Nephron progenitor cell (in vitro differentiated cells): Measurements from ENCODE around the gene COL25A1.
"Not testable (repeated sequence)": the region's sequence is repeated elsewhere in the genome, so short reads cannot be mapped to it uniquely, and the experiment has no call there.

Source experiments
- DNase-seq: peaks from one replicate; pipeline ENCODE4 v3.0.0; 2021
- H3K27ac Mint-ChIP-seq: 2 replicates; pipeline ENCODE4 v1.8.0; 2021; ENCODE audit warnings: mild to moderate bottlenecking, moderate library complexity, mixed read lengths
- H3K27me3 Mint-ChIP-seq: 2 replicates; pipeline ENCODE4 v1.8.0; 2021; ENCODE audit warnings: mild to moderate bottlenecking, low read depth, mixed read lengths; ENCODE audit not compliant: poor library complexity
- H3K36me3 Mint-ChIP-seq: 2 replicates; pipeline ENCODE4 v1.8.0; 2021; ENCODE audit warnings: low read depth, mixed read lengths
- H3K4me1 Mint-ChIP-seq: 2 replicates; pipeline ENCODE4 v1.8.0; 2021; ENCODE audit warnings: mixed read lengths
- H3K4me3 Mint-ChIP-seq: 2 replicates; pipeline ENCODE4 v1.8.0; 2021; ENCODE audit warnings: mild to moderate bottlenecking, moderate library complexity, mixed read lengths
- H3K9me3 Mint-ChIP-seq: 2 replicates; pipeline ENCODE4 v1.8.0; 2021; ENCODE audit warnings: mild to moderate bottlenecking, moderate library complexity, mixed read lengths
- TF ChIP-seq, protein P1 (sequence below): fragments of 200-600 bp; sonication (generic); IDR thresholded peaks from 2 replicates; pipeline ENCODE4 v1.5.0; 2021; ENCODE audit warnings: antibody characterized with exemption

COL25A1 gene

DNA sequence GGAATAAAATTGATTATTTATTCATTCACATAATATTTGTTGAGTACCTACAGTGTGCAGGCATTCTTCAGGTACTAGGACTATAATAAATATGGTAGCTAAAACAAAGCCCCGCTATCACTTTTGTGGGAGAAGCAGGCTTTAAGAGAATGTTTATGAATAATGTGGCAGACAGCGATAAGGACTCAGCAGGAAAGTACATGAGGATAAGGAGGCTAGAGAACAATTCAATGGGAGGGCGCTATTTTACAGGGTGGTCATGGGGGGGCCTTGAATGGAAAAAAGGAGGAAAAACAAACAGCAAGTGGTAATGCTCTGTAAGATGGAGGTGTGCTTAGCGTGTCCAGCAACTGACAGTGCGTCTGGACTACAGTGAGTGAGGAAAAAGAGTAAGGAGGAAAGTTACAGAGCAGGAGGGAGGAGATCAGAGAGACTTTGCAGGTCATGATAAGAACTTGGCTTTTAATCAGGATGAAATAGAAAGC, 275.4 kb downstream of the COL25A1 start:
- TF ChIP-seq, protein P1, sequence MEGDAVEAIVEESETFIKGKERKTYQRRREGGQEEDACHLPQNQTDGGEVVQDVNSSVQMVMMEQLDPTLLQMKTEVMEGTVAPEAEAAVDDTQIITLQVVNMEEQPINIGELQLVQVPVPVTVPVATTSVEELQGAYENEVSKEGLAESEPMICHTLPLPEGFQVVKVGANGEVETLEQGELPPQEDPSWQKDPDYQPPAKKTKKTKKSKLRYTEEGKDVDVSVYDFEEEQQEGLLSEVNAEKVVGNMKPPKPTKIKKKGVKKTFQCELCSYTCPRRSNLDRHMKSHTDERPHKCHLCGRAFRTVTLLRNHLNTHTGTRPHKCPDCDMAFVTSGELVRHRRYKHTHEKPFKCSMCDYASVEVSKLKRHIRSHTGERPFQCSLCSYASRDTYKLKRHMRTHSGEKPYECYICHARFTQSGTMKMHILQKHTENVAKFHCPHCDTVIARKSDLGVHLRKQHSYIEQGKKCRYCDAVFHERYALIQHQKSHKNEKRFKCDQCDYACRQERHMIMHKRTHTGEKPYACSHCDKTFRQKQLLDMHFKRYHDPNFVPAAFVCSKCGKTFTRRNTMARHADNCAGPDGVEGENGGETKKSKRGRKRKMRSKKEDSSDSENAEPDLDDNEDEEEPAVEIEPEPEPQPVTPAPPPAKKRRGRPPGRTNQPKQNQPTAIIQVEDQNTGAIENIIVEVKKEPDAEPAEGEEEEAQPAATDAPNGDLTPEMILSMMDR, result no peak
- no peak overlapping the region for H3K27ac Mint-ChIP-seq
- H3K4me1 Mint-ChIP-seq, result peaks cover 5% of the 10 kb centered on the region
- H3K4me3 Mint-ChIP-seq, result no peak overlapping the region
- no peak for DNase-seq
- peaks cover 4% of the 10 kb centered on the region for H3K36me3 Mint-ChIP-seq
- H3K9me3 Mint-ChIP-seq, result peaks cover 6% of the 10 kb centered on the region
- H3K27me3 Mint-ChIP-seq, result peaks cover 9% of the 10 kb centered on the region

DNA sequence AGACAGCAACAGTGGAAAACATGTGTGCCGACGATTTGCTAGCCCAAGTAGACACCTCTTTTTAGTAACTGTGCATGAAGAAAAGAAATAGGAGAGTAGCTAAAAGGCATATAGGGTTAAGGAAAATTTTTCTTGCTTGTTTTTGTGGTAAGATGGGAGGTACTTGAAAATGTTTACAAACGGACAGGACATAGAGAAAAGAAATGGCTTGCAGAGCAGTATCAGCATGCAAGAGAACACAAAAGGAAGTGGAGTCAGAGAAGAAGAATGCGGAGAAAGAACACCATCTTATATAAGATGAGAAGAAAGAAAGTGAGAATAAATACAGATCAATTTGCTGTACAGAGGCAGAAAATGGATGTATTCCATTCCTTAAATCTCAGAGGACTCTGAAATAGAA, 275.9 kb downstream of the COL25A1 start:
- Mint-ChIP-seq H3K27me3 (peaks cover 9% of the 10 kb centered on the region), H3K9me3 (peaks cover 10% of the 10 kb centered on the region), H3K36me3 (peaks cover 7% of the 10 kb centered on the region), H3K27ac (no peak overlapping the region), H3K4me3 (no peak overlapping the region), H3K4me1 (peaks cover 2% of the 10 kb centered on the region)
- TF ChIP-seq, protein P1, result no peak
- DNase-seq, result no peak

DNA sequence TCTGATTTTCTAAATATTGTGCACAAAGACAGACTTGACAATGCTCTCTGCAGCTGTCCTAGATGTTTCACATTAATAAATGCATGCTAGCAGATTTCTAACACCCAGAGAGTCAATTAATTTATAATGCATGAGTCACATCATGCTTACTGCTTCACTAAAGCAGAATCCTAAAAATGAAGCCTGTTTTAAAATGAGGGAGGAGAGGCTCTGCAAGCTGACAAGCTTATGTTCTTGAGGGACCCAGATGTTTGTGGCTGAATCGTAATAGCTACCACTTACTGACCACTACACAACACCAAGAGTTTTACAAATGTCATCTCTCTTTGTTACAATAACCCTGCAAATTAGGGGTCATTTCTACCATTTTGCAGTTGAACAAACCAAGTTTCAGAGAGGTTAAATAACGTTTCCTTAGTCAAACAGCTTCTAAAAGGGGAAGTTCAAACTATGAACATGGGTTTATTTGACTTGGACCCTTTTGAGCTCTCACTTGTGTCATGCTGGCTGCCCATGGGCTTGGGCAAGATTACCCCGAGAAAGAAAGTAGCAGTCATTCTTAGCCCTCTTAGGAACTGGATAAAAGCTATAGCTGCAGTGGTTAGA, 276.9 kb downstream of the COL25A1 start:
- no peak for DNase-seq
- no peak overlapping the region for H3K27ac Mint-ChIP-seq
- H3K9me3 Mint-ChIP-seq, result peaks cover 17% of the 10 kb centered on the region
- peaks cover 9% of the 10 kb centered on the region for H3K27me3 Mint-ChIP-seq
- TF ChIP-seq, protein P1, result no peak
- H3K36me3 Mint-ChIP-seq, result peaks cover 13% of the 10 kb centered on the region
- H3K4me1 Mint-ChIP-seq, result no peaks in the 10 kb centered on the region
- H3K4me3 Mint-ChIP-seq, result no peak overlapping the region

DNA sequence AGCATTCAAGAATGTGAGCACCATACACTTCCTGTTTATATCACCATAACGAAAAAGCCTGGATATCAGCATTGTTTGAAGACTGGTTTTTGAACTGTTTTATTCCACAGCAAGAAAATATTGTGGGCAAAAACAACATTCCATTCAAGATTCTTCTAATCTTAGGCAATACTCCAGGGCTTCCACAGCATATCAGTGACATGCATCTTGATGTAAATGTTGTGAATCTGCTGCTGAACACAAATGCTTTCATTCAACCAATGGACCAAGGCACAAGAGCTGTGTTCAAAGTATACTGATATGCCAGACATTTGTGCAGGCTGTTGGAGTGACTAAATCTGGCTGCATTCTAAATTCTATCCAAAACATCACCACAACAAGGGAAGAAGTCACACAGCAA, 279.5 kb downstream of the COL25A1 start:
- H3K27me3 Mint-ChIP-seq, result peaks cover 4% of the 10 kb centered on the region
- H3K9me3 Mint-ChIP-seq, result peaks cover 21% of the 10 kb centered on the region
- H3K36me3 Mint-ChIP-seq, result peaks cover 13% of the 10 kb centered on the region
- no peak overlapping the region for H3K27ac Mint-ChIP-seq
- H3K4me1 Mint-ChIP-seq, result no peaks in the 10 kb centered on the region
- H3K4me3 Mint-ChIP-seq, result no peak overlapping the region
- DNase-seq, result no peak
- TF ChIP-seq, protein P1, result no peak

DNA sequence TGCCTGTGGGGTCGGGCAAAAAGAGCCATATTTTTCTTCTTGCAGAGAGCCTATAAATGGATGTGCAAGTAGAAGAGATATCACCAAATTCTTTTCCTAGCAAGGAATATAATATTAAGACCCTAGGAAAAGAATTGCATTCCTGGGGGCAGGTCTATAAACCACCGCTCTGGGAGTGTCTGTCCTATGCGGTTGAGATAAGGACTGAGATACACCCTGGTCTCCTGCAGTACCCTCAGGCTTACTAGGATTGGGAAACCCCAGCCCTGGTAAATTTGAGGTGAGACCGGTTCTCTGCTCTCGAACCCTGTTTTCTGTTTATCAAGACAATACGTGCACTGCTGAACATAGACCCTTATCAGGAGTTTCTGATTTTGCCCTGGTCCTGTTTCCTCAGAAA, 280.8 kb downstream of the COL25A1 start:
- not testable (repeated sequence) for H3K27me3 Mint-ChIP-seq, DNase-seq, H3K27ac Mint-ChIP-seq, H3K4me1 Mint-ChIP-seq, H3K4me3 Mint-ChIP-seq
- peaks cover 21% of the 10 kb centered on the region for H3K9me3 Mint-ChIP-seq
- H3K36me3 Mint-ChIP-seq, result peaks cover 13% of the 10 kb centered on the region

DNA sequence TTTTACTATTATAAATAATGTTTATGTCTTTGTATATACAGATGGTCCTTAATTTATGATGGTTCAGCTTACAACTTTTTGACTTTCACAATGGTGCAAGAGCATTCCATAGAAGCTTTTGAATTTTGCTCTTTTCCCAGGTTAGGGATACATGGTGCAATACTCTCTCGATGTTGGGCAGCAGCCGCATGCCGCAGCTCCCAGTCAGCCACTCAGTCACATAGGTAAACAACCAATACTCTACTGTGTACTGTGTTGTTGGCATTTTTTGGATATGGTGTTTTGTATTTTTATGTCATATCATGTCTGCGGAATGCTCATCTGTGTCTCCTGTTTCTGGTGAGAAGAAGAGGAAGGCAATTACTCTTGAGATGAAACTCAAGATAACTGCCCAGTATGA, 281.6 kb downstream of the COL25A1 start:
- Mint-ChIP-seq H3K36me3 (peaks cover 13% of the 10 kb centered on the region), H3K4me1 (no peaks in the 10 kb centered on the region), H3K4me3 (no peak overlapping the region), H3K27me3 (peaks cover 4% of the 10 kb centered on the region), H3K27ac (no peak overlapping the region), H3K9me3 (peaks cover 21% of the 10 kb centered on the region)
- TF ChIP-seq, protein P1, result no peak
- no peak for DNase-seq
